HG03575 (cell line): ENCODE data around the gene DENND4C.
"Not testable (repeated sequence)": the region's sequence is repeated elsewhere in the genome, so short reads cannot be mapped to it uniquely, and the experiment has no call there.

Experiments
- ATAC-seq: cut with Tn5 transposase; IDR thresholded peaks from one replicate; pipeline ENCODE4 v1.9.1; 2021; ENCODE audit not compliant: unreplicated experiment, insufficient number of reproducible peaks, low FRiP score; ENCODE audit errors: extremely low read depth

Gene DENND4C

DNA sequence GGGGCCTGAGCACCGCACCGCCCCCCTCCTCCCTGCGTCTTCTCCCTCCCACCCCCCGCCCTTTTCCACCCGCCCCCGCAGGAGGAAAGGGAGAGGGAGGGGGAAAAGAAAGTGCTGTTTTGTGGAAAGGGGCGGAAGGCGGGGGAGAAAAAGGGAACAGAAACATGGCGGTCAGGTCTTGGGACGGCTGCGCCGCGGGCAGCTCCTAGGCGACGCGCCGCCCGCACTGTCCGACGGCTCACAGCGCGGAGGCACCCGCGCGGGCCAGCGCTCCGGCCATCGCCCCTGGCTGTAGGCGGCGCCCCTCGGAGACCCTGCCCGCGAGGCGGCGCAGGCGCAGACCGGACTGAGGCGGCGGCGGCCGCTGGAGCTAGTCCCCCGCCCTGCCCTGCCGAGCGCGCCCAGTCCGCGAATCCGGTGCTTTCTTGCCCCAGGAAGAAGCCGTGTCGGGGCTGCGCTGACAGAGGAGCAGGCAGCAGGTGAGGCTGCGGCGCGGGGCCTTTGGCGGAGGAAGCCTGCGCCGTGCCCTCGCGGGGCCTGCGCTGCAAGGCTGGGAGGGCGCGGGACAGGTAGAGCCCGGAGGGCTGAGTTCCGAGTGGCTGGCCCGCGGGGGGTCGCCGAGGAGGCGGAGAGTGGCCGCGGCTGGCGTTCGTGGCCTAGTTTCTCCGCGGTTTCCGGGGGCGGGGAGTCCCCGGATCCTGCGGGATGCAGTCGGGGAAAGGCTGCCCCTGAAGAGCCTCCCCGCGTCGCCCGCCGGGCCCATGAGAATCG is at the start of gene DENND4C:
TSS of gene DENND4C (plus strand) at position 339 of the 771 bp plus-strand sequence. CDS start 45,482 bp downstream, outside the sequence.
- peak; percentile 25 for ATAC-seq

GRCh38 chr9:19180991-19181390 is 49.5 kb upstream of the DENND4C start:
- no peak for ATAC-seq

DNA sequence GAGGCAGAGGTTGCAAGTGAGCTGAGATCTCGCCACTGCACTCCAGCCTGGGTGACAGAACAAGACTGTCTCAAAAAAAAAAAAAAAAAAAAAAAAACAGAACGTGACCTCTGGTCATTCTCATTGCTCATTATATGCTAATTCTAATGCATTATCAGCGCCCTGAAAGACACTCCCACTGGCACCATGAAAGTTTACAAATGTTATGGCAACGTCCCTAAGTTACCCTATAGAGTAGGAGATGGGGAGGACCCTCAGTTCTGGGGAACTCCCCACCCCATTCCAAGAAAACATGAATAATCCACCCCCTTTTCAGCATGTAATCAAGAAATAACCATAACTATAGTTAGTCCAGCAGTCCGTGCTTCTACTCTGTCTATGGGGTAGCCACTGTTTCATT is 48.9 kb upstream of the DENND4C start:
- no peak for ATAC-seq

- peak; percentile 94 for ATAC-seq
Observed at GRCh38 chr9:19184144-19184917, 46.2 kb upstream of the DENND4C start.

- no peak for ATAC-seq
Observed at GRCh38 chr9:19185191-19185590, 45.3 kb upstream of the DENND4C start.

DNA sequence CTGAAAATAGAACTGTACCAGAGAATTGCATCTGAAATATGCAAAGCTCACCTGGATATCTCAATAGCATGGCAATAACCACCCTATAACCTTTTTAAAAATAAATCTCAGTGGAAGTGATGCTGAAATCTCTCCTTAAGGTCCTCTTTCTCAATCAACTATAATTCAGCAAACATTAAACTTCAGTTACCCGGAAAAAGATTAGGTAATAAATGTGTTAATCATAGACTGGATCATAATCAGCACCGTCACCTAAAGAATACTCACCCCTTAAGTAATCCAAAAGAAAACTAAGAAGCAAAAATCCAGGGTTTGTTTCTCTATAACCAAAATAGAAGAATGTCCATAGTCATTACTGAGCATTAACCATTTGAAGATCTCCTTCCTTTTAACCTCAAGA is 44.3 kb upstream of the DENND4C start:
- ATAC-seq, result no peak

GRCh38 chr9:19188771-19189170 is 41.7 kb upstream of the DENND4C start:
- ATAC-seq, result no peak

DNA sequence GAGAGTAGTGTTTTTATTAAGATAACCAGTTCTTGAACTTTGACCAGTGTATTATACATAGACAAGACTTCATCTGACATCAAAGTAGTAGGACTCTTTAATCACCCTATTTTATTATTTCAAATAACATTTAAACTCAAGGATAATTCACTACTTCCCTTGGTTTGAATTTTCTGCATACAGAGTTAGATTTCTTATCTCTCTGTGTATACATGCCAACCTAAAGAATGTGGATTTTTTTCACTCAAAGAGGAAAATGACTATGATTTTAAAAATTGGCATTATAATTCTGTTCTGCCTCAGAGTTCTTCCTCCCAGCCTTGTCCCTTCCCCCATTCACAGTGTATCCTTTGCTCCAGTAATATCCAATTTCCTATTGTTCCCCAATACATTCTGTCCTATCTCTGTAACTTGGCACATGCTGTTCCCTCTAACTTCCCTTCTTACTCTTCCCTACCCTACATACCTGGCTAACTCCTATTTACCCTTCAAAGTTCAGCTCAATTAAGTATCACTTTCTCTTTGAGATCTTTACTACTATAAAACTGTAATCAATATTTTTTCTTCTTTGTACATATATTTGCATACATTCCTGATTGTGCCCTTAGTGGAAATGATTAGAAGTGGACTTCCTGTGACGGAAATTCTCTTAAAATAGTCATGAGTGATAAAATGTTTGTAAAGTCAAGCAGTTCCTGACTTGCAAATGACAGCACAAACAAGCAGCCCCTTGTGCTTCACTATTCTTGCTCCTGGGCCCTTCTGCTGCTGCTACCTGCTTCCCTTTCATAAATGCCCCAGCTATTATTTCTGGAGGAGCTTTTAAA is 38.1 kb upstream of the DENND4C start:
- ATAC-seq, result no peak

- ATAC-seq, result no peak
Observed at GRCh38 chr9:19193029-19193324, 37.5 kb upstream of the DENND4C start.

GRCh38 chr9:19193358-19193973 is 37.0 kb upstream of the DENND4C start:
- ATAC-seq, result not testable (repeated sequence)

DNA sequence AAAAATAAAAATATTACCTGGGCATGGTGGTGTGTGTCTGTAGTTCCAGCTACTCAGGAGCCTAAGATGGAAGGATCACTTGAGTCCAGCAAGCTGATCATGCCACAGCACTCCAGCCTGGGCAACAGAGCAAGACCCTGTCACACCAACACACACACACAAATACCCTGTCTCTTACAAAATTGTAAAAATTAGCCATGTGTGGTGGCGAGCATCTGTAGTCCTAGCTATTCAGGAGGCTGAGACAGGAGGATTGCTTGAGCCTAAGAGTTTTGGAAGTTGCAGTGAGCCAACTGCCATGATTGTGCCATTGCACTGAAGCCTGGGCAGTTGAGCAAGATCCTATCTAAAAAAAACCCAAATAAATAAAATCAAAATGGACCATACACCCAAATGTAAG is 32.1 kb upstream of the DENND4C start:
- no peak for ATAC-seq

DNA sequence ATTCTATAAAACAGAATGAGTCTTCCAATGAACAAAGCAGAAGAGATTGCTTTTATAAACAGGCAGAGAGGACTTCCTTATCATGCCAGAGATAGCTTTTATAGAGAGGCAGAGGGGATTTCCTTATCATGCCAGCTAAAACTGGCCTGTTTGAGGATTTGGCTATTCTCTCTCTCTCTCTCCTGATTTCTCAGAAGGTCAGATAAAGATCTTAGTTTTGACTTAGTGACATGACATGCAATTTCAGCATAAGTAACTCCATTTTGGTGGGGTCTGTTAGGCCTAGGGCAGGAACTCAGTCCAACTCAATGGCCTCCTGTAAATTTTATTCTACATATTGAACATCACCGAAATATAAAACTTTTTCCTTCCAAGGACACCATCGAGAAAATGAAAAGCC is 31.5 kb upstream of the DENND4C start:
- no peak for ATAC-seq

- ATAC-seq, result no peak
Observed at GRCh38 chr9:19200229-19200628, 30.3 kb upstream of the DENND4C start.

GRCh38 chr9:19201899-19202891 is 28.3 kb upstream of the DENND4C start:
- no peak for ATAC-seq

- no peak for ATAC-seq
Observed at GRCh38 chr9:19203058-19203457, 27.4 kb upstream of the DENND4C start.

DNA sequence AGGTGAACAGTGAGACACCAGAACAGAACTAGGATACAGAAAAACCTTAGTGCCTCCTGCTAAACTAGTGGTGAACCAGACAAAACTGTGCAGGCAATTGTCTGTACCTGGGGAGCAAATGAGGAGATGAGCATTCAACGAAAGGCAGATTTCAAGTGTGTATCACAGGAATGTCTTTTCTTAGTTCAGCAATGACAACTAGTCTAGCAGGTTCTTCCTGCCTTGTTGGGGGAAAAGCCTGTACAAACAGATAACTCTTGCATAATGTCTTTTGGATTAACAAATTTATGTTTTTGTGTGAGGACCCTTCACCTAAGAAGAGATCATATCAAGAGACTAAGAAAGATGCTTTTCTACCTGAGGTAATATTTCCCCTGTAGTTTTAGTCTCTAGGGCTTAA is 21.8 kb upstream of the DENND4C start:
- no peak for ATAC-seq

DNA sequence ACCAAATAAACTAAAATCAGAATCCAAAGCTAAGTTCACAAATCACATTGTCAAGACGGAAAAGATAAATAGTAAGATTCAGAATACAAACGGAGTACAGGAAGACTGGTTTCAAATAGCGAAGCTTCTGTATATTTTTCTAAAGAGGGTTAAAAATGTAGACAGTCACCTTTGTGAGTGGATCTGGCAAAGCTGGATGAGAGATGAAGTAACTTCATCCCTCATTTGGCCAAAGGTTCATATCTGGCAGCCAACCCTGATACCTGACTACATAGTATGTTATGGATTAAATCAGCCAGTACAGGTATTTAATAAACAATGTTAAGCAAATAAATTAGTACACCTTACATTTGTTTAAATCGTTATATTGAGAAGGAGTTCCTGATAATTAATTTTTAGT is 21.3 kb upstream of the DENND4C start:
- no peak for ATAC-seq

DNA sequence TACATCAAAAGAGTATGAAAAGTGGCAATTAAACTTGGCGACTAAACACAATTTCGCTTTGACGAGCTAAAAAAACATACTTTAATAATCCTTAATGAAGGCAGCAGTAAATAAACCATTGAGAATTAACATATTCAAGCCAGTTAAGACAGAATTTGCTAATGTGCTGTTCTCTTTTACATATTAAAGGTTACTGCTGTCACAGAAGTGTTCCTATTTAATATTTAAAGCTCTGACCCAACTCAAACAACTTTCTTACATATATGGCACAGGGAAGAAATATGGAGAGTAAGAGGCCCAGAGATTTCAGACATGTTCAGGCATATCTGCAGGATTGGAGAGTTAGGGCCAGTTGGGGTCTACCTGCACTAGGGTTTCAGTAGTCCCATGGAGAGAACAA is 16.7 kb upstream of the DENND4C start:
- ATAC-seq, result no peak
